HepG2 (cell line): ENCODE measurements around the gene LAMC1. TPM values are rescaled to one million over a fixed set of nuclear protein-coding genes. Genes with fewer than 3 reads are reported as not detected.

Experiments
- AGO2 ChIP-seq: fragments of 200-400 bp; formaldehyde crosslinking; optimal IDR thresholded peaks from 2 replicates; pipeline ENCODE3; 2017; ENCODE audit warnings: mild to moderate bottlenecking, low read depth, low read length, moderate library complexity
- ARID4A ChIP-seq: sonication (generic); formaldehyde crosslinking; IDR thresholded peaks from 2 replicates; pipeline ENCODE4 v1.5.0; 2020; ENCODE audit warnings: mild to moderate bottlenecking, missing genetic modification reagents, borderline replicate concordance
- CENPBD1 ChIP-seq: sonication (generic); formaldehyde crosslinking; IDR thresholded peaks from 2 replicates; pipeline ENCODE4 v1.8.0; 2022; ENCODE audit warnings: missing genetic modification reagents, low read depth, mild to moderate bottlenecking, borderline replicate concordance
- CENPX ChIP-seq: sonication (generic); formaldehyde crosslinking; IDR thresholded peaks from 2 replicates; pipeline ENCODE4 v1.9.0; 2021; ENCODE audit warnings: mild to moderate bottlenecking, missing genetic modification reagents, moderate library complexity
- EHMT2 ChIP-seq: fragments of 200-600 bp; sonication (generic); IDR thresholded peaks from 2 replicates; pipeline ENCODE4 v1.7.0; 2017; ENCODE audit warnings: antibody characterized with exemption, low read depth, low read length, borderline replicate concordance
- ERF ChIP-seq: IDR thresholded peaks from 2 replicates; pipeline ENCODE4 v1.6.1; 2018; ENCODE audit warnings: missing biosample characterization, missing genetic modification reagents
- FOSL2 ChIP-seq: sonication (generic); formaldehyde crosslinking; IDR thresholded peaks from 2 replicates; pipeline ENCODE4 v1.4.0; 2020; ENCODE audit warnings: missing genetic modification reagents
- HOXA9 ChIP-seq: sonication (generic); formaldehyde crosslinking; IDR thresholded peaks from 2 replicates; pipeline ENCODE4 v1.8.1; 2022; ENCODE audit warnings: missing genetic modification reagents, mild to moderate bottlenecking, moderate library complexity, borderline replicate concordance
- MAX ChIP-seq: IDR thresholded peaks from 2 replicates; pipeline ENCODE4 v1.6.1; 2012; ENCODE audit warnings: inconsistent platforms
- MBD4 ChIP-seq: IDR thresholded peaks from 2 replicates; pipeline ENCODE4 v1.6.1; 2012; ENCODE audit warnings: low read length, inconsistent platforms, borderline replicate concordance
- NR2F2 ChIP-seq: IDR thresholded peaks from 2 replicates; pipeline ENCODE4 v1.6.1; 2012; ENCODE audit warnings: low read depth, inconsistent platforms, borderline replicate concordance
- POGZ ChIP-seq: sonication (generic); formaldehyde crosslinking; IDR thresholded peaks from 2 replicates; pipeline ENCODE4 v1.4.0; 2020; ENCODE audit warnings: mild to moderate bottlenecking, missing genetic modification reagents
- POLR2A ChIP-seq, 2 experiments: IDR thresholded peaks; 2 replicates each; pipeline ENCODE4 v1.6.1; 2011; ENCODE audit warnings: low read depth in 2 of 2, low read length in 2 of 2, mild to moderate bottlenecking in 1 of 2, moderate library complexity in 1 of 2; ENCODE audit not compliant: insufficient read depth in 1 of 2
- SALL1 ChIP-seq: sonication (generic); formaldehyde crosslinking; IDR thresholded peaks from 2 replicates; pipeline ENCODE4 v1.8.0; 2022; ENCODE audit warnings: mild to moderate bottlenecking, missing genetic modification reagents
- SRF ChIP-seq: IDR thresholded peaks from 2 replicates; pipeline ENCODE4 v1.6.1; 2011; ENCODE audit warnings: mild to moderate bottlenecking, low read depth, low read length, moderate library complexity
- TEAD3 ChIP-seq: optimal IDR thresholded peaks from 2 replicates; pipeline ENCODE3; 2016; ENCODE audit warnings: borderline replicate concordance
- ZBTB7A ChIP-seq: sonication (generic); formaldehyde crosslinking; IDR thresholded peaks from 2 replicates; pipeline ENCODE4 v1.8.0; 2022; ENCODE audit warnings: mild to moderate bottlenecking, missing genetic modification reagents
- ZC3H13 ChIP-seq: sonication (generic); formaldehyde crosslinking; IDR thresholded peaks from 2 replicates; pipeline ENCODE4 v1.8.1; 2023; ENCODE audit warnings: mild to moderate bottlenecking, missing genetic modification reagents, moderate library complexity
- ZNF512B ChIP-seq: sonication (generic); formaldehyde crosslinking; IDR thresholded peaks from 2 replicates; pipeline ENCODE4 v1.5.1; 2020; ENCODE audit warnings: missing genetic modification reagents, mild to moderate bottlenecking, borderline replicate concordance
- ZNF777 ChIP-seq: sonication (generic); formaldehyde crosslinking; IDR thresholded peaks from 2 replicates; pipeline ENCODE4 v1.4.0; 2020; ENCODE audit warnings: missing genetic modification reagents
- polyA plus RNA-seq, 8 experiments: library from polyadenylated mRNA; depleted of rRNA in 3 of 8; stranded (reverse) in 7 of 8; unstranded in 1 of 8; fragments of >200 nt; fragmentation: Illumina TruSeq in 4 of 8; extraction: Trizol in 4 of 8; gene quantifications; 2 replicates each; pipeline versions ENCODE4 v1.2.1 to v1.2.3, GENCODE V29; 2011 to 2016; ENCODE audit warnings: low read depth in 4 of 8, missing spikeins in 1 of 8, mixed read lengths in 1 of 8; ENCODE audit not compliant: insufficient read depth in 1 of 8
- total RNA-seq, 5 experiments: library from RNA; depleted of rRNA; stranded (reverse); fragments of >200 nt; fragmentation: Illumina TruSeq; extraction: Trizol; gene quantifications; 2 replicates each; pipeline ENCODE4 v1.2.3, GENCODE V29; 2016; ENCODE audit warnings: low read depth in 1 of 5

Gene LAMC1
- total and polyA plus RNA-seq, 2 of the 13 experiments (the other 11 are each of a cell fraction or from before 2014, with no cell fraction given) = 58.5 to 137 TPM

GRCh38 chr1:183022202-183023145, 746 bp upstream of the LAMC1 start (continued):
- peak; percentile 31; the same call in 1 of the 2 replicates for TF ChIP-seq ARID4A
- TF ChIP-seq ZNF512B (CRISPR knock-in tag) = no peak
- TF ChIP-seq ERF (CRISPR knock-in tag) = no peak
- peak; percentile 58 for TF ChIP-seq AGO2
- TF ChIP-seq FOSL2 = peak; percentile 71
- TF ChIP-seq NR2F2 = no peak
- TF ChIP-seq ZC3H13 (CRISPR knock-in tag) = no peak
- no peak for TF ChIP-seq EHMT2
- peak; percentile 14; the same call in 1 of the 2 replicates for TF ChIP-seq SALL1 (CRISPR knock-in tag)
- peak; percentile 24 for TF ChIP-seq TEAD3
- TF ChIP-seq CENPX (CRISPR knock-in tag) = no peak
- TF ChIP-seq MBD4 = no peak
- TF ChIP-seq CENPBD1 (CRISPR knock-in tag) = no peak
- TF ChIP-seq ZNF777 (CRISPR knock-in tag) = no peak
- TF ChIP-seq POGZ = no peak
- TF ChIP-seq ZBTB7A (CRISPR knock-in tag) = peak; percentile 55; the same call in 1 of the 2 replicates
- TF ChIP-seq POLR2A (IDR thresholded peaks at IDR 0.05; ENCODE audit: insufficient read depth in 1 of 2, low read depth in 2 of 2, low read length in 2 of 2) = peak; percentile 73 to 79
- TF ChIP-seq SRF = no peak
- no peak for TF ChIP-seq HOXA9 (CRISPR knock-in tag)
- TF ChIP-seq MAX = no peak
